HCT116 (cell line): ENCODE measurements around the gene FSD1. TPM values are rescaled to one million over a fixed set of nuclear protein-coding genes. Genes with fewer than 3 reads are reported as not detected.
A peak's percentile ranks its signal among the peaks of the same experiment; 100 is the strongest.

Experiments used
- ATAC-seq: fragments of 200-7000 bp; cut with Tn5 transposase; 2 replicates; pipeline ENCODE4 v1.9.1; 2020; ENCODE audit warnings: mild to moderate bottlenecking, moderate library complexity
- BruUV-seq: library from RNA; stranded (reverse); fragments of 400-500 nt; replicated peaks from 2 replicates; lab custom pipeline; 2021; lab: Mats Ljungman, UMichigan
- CTCF ChIA-PET: fragments of 300-600 bp; sonication (Branson Sonifier 250); formaldehyde crosslinking; loops from one replicate; lab custom pipeline; 2021; ENCODE audit warnings: antibody characterized with exemption; lab: Charles Lee
- POLR2A ChIA-PET: fragments of 300-600, 350-600 bp; sonication (Branson Sonifier 250); formaldehyde crosslinking; loops from one replicate; lab custom pipeline; 2021; ENCODE audit warnings: antibody characterized with exemption; lab: Charles Lee
- RAD21 ChIA-PET, 2 experiments: fragments of 300-600 bp; sonication (Branson Sonifier 250); formaldehyde crosslinking; loops; one replicate each; lab custom pipeline; 2023; ENCODE audit warnings: low total read pairs in 2 of 2; ENCODE audit not compliant: uncharacterized antibody in 2 of 2, unreplicated experiment in 2 of 2, low non-redundant PET in 1 of 2; lab: Charles Lee
- DNase-seq: peaks from one replicate; pipeline ENCODE4 v3.0.0-alpha.2; 2010; ENCODE audit warnings: low read depth, low spot score
- H2AFZ ChIP-seq: fragments of 200-600 bp; shearing (Covaris generic), sonication (generic); 2 replicates; pipeline ENCODE4 v1.6.1; 2017; ENCODE audit warnings: low read depth, mixed run types, mixed read lengths, antibody characterized with exemption, low read length; ENCODE audit not compliant: poor library complexity, severe bottlenecking
- H3K27ac ChIP-seq: 2 replicates; pipeline ENCODE4 v1.5.1; 2012; ENCODE audit warnings: low read depth, low read length
- H3K27me3 ChIP-seq: fragments of 200-600 bp; sonication (generic); 2 replicates; pipeline ENCODE4 v1.6.1; 2016; ENCODE audit warnings: mixed run types, low read length, mixed read lengths; ENCODE audit not compliant: insufficient read depth
- H3K36me3 ChIP-seq, 2 experiments: fragments of 200-500 bp in 1 of 2; fragments of 200-600 bp in 1 of 2; sonication (Bioruptor generic) in 1 of 2; sonication (generic) in 1 of 2; 2 replicates each; pipeline versions ENCODE4 v1.5.1 to v1.6.1; 2014 to 2016; ENCODE audit warnings: low read length in 2 of 2, inconsistent platforms in 1 of 2, mixed read lengths in 1 of 2, mixed run types in 1 of 2; ENCODE audit not compliant: insufficient read depth in 2 of 2, control insufficient read depth in 1 of 2
- H3K4me1 ChIP-seq, 2 experiments: fragments of 200-600 bp in 1 of 2; sonication (generic) in 1 of 2; 2 replicates each; pipeline versions ENCODE4 v1.5.1 to v1.6.1; 2012 to 2017; ENCODE audit warnings: low read length in 2 of 2, inconsistent platforms in 1 of 2, mild to moderate bottlenecking in 1 of 2, mixed read lengths in 1 of 2, mixed run types in 1 of 2, moderate library complexity in 1 of 2; ENCODE audit not compliant: insufficient read depth in 2 of 2, control insufficient read depth in 1 of 2
- H3K4me2 ChIP-seq: fragments of 200-600 bp; sonication (generic); 2 replicates; pipeline ENCODE4 v1.6.1; 2017; ENCODE audit warnings: mixed run types, low read length, mixed read lengths
- H3K4me3 ChIP-seq, 2 experiments: fragments of 200-600 bp in 1 of 2; sonication (generic) in 1 of 2; replicated peaks in 1 of 2; 2 replicates each; pipeline ENCODE4 v1.5.1; 2011 to 2016; ENCODE audit warnings: low read length in 2 of 2, control low read depth in 1 of 2, low read depth in 1 of 2, mild to moderate bottlenecking in 1 of 2, mixed read lengths in 1 of 2, mixed run types in 1 of 2
- H3K79me2 ChIP-seq: fragments of 200-600 bp; sonication (generic); 2 replicates; pipeline ENCODE4 v1.6.1; 2017; ENCODE audit warnings: mild to moderate bottlenecking, mixed run types, low read length, moderate library complexity, mixed read lengths; ENCODE audit not compliant: insufficient read depth
- H3K9ac ChIP-seq: fragments of 200-600 bp; sonication (generic); 2 replicates; pipeline ENCODE4 v1.6.1; 2016; ENCODE audit warnings: low read length, mixed read lengths
- H3K9me2 ChIP-seq: fragments of 200-600 bp; sonication (generic), shearing (Covaris generic); 2 replicates; pipeline ENCODE4 v1.6.1; 2017; ENCODE audit warnings: mixed run types, mild to moderate bottlenecking, moderate library complexity; ENCODE audit not compliant: insufficient read depth
- H3K9me3 ChIP-seq, 2 experiments: fragments of 200-500 bp in 1 of 2; fragments of 200-600 bp in 1 of 2; sonication (Bioruptor generic) in 1 of 2; sonication (generic) in 1 of 2; 2 replicates each; pipeline ENCODE4 v1.6.1; 2014 to 2017; ENCODE audit warnings: low read length in 2 of 2, mixed read lengths in 2 of 2, inconsistent platforms in 1 of 2, low read depth in 1 of 2, mild to moderate bottlenecking in 1 of 2, mixed run types in 1 of 2, moderate library complexity in 1 of 2; ENCODE audit not compliant: control insufficient read depth in 1 of 2, insufficient read depth in 1 of 2
- H4K20me1 ChIP-seq: fragments of 200-600 bp; sonication (generic), shearing (Covaris generic); 2 replicates; pipeline ENCODE4 v1.6.1; 2017; ENCODE audit warnings: mixed run types, mild to moderate bottlenecking, moderate library complexity; ENCODE audit not compliant: insufficient read depth
- ATF3 ChIP-seq: IDR thresholded peaks from 2 replicates; pipeline ENCODE4 v1.6.1; 2012
- CBX3 ChIP-seq: IDR thresholded peaks from 2 replicates; pipeline ENCODE4 v1.6.1; 2012; ENCODE audit warnings: low read depth
- CEBPB ChIP-seq: IDR thresholded peaks from 2 replicates; pipeline ENCODE4 v1.6.1; 2012; ENCODE audit warnings: low read depth
- EGR1 ChIP-seq: IDR thresholded peaks from 2 replicates; pipeline ENCODE4 v1.6.1; 2012; ENCODE audit warnings: low read depth
- EZH2phosphoT487 ChIP-seq: fragments of 200-600 bp; IDR thresholded peaks from 2 replicates; pipeline ENCODE4 v1.6.1; 2018; ENCODE audit warnings: antibody characterized with exemption, borderline replicate concordance
- FOSL1 ChIP-seq: IDR thresholded peaks from 2 replicates; pipeline ENCODE4 v1.6.1; 2012; ENCODE audit warnings: low read depth
- JUND ChIP-seq: IDR thresholded peaks from 2 replicates; pipeline ENCODE4 v1.6.1; 2012
- POLR2A ChIP-seq: IDR thresholded peaks from 2 replicates; pipeline ENCODE4 v1.7.0; 2011; ENCODE audit warnings: borderline replicate concordance; ENCODE audit not compliant: insufficient read depth, insufficient read length; ENCODE audit errors: extremely low read depth
- POLR2AphosphoS5 ChIP-seq: IDR thresholded peaks from 2 replicates; pipeline ENCODE4 v1.6.1; 2011; ENCODE audit warnings: mild to moderate bottlenecking, low read depth, low read length, moderate library complexity
- RAD21 ChIP-seq: IDR thresholded peaks from 2 replicates; pipeline ENCODE4 v1.6.1; 2012; ENCODE audit warnings: low read depth, mild to moderate bottlenecking
- SIN3A ChIP-seq: IDR thresholded peaks from 2 replicates; pipeline ENCODE4 v1.6.1; 2012; ENCODE audit warnings: low read depth
- SP1 ChIP-seq: IDR thresholded peaks from 2 replicates; pipeline ENCODE4 v1.6.1; 2012; ENCODE audit warnings: low read depth
- SRF ChIP-seq: IDR thresholded peaks from 2 replicates; pipeline ENCODE4 v1.6.1; 2012; ENCODE audit warnings: low read depth
- TCF7L2 ChIP-seq: IDR thresholded peaks from 2 replicates; pipeline ENCODE4 v1.7.0; 2011; ENCODE audit warnings: borderline replicate concordance, inconsistent platforms; ENCODE audit not compliant: insufficient read depth, insufficient read length; ENCODE audit errors: extremely low read depth
- ZBTB33 ChIP-seq: IDR thresholded peaks from 2 replicates; pipeline ENCODE4 v1.6.1; 2011; ENCODE audit warnings: mild to moderate bottlenecking, low read length, moderate library complexity; ENCODE audit not compliant: insufficient replicate concordance; ENCODE audit errors: extremely low read depth
- ZFX ChIP-seq: fragments of 450-650 bp; IDR thresholded peaks from 2 replicates; pipeline ENCODE4 v1.6.1; 2017
- intact Hi-C: fragments of 100-400 bp; cut with micrococcal nuclease; formaldehyde crosslinking; loops from 2 replicates; pipeline ENCODE4 v1.10.0; 2022
- total RNA-seq: library from RNA; stranded (reverse); gene quantifications from one replicate; pipeline ENCODE4 v1.2.1, GENCODE V29; 2021; ENCODE audit not compliant: unreplicated experiment

Gene FSD1
- total RNA-seq, 1 experiment from 2014 or later: 20.1 TPM

- ChIA-PET POLR2A (interaction anchor here (0.9 kb wide), 1 partner anchor 15 kb away, joined by 3 read pairs; no protein-coding TSS in a partner anchor), CTCF (interaction anchor here (1.0 to 1.3 kb wide), 3 partner anchors 15 to 73 kb away, joined by 3 to 8 read pairs (median 8); partner anchors contain the start of genes MPND and SH3GL1), RAD21 (interaction anchor here in 1 of 2 experiments (0.5 kb wide), 1 partner anchor 432 kb away, joined by 3 read pairs; no protein-coding TSS in a partner anchor)
- Histone ChIP-seq H3K9me3 (no peaks in the 10 kb centered on the region), H2AFZ (no peak overlapping the region), H3K9me2 (no peaks in the 10 kb centered on the region), H3K36me3 (no peaks in the 10 kb centered on the region), H4K20me1 (no peaks in the 10 kb centered on the region), H3K79me2 (no peaks in the 10 kb centered on the region; the same call in 1 of the 2 replicates), H3K27ac (peak overlapping the region; percentile 63), H3K4me1 (peaks cover 7 to 20% of the 10 kb centered on the region in 2 experiments), H3K4me3 (peak overlapping the region; percentile 10 to 27; a peak in 3 of 4 replicates), H3K27me3 (no peaks in the 10 kb centered on the region), H3K4me2 (peak overlapping the region; percentile 40), H3K9ac (no peak overlapping the region)
- intact Hi-C loops: loop anchor here (1.0 kb wide), 1 partner anchor 46 kb away; no protein-coding TSS in a partner anchor
- TF ChIP-seq TCF7L2 (no peak), RAD21 (no peak), SIN3A (no peak), EZH2phosphoT487 (no peak), POLR2A (no peak), EGR1 (no peak), CBX3 (no peak), JUND (no peak), ZBTB33 (no peak), CEBPB (no peak), POLR2AphosphoS5 (no peak), ATF3 (no peak), FOSL1 (no peak), SP1 (no peak), SRF (no peak), ZFX (no peak)
- no TSS peak for BruUV-seq
- DNase-seq (no peak), ATAC-seq (peak; percentile 28)
Measured at GRCh38 chr19:4327877-4328242, 23.5 kb downstream of the FSD1 start.
